22Rv1 (cell line): ENCODE results near the gene LYPD1.

ENCODE experiments used
- ZFX ChIP-seq: fragments of 450-650 bp; IDR thresholded peaks from 2 replicates; pipeline ENCODE4 v1.6.1; 2017; ENCODE audit warnings: antibody characterized with exemption, borderline replicate concordance
- TF ChIP-seq, protein P1 (sequence below): fragments of 450-650 bp; IDR thresholded peaks from 2 replicates; pipeline ENCODE4 v1.5.1; 2017; ENCODE audit warnings: mild to moderate bottlenecking

DNA sequence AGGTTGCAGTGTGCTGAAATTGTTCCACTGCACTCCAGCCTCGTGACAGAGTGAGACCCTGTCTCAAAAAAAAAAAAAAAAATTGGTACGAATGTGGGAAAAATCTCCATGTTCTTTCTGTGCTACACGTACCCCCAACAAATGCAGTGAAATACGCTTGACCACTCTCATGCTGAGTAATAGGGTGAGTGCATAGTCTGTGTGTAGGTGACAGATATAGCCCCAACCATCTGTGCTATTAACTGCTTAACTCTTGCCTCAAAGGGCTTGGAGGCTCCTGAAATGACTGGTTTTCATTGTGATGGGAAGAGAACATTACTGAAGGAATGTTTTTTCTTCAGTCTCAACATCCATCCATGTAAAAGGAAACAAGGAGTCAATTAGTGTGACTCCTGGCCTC lies 15.7 kb downstream of the LYPD1 start:
- TF ChIP-seq, protein P1, sequence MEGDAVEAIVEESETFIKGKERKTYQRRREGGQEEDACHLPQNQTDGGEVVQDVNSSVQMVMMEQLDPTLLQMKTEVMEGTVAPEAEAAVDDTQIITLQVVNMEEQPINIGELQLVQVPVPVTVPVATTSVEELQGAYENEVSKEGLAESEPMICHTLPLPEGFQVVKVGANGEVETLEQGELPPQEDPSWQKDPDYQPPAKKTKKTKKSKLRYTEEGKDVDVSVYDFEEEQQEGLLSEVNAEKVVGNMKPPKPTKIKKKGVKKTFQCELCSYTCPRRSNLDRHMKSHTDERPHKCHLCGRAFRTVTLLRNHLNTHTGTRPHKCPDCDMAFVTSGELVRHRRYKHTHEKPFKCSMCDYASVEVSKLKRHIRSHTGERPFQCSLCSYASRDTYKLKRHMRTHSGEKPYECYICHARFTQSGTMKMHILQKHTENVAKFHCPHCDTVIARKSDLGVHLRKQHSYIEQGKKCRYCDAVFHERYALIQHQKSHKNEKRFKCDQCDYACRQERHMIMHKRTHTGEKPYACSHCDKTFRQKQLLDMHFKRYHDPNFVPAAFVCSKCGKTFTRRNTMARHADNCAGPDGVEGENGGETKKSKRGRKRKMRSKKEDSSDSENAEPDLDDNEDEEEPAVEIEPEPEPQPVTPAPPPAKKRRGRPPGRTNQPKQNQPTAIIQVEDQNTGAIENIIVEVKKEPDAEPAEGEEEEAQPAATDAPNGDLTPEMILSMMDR, result no peak
- TF ChIP-seq ZFX, result no peak
